HCT116 (cell line): ENCODE data around the gene ELOF1. TPM values are rescaled to one million over a fixed set of nuclear protein-coding genes. Genes with fewer than 3 reads are reported as not detected.
A peak's percentile ranks its signal among the peaks of the same experiment; 100 is the strongest.

Experiments
- ATAC-seq: fragments of 200-7000 bp; cut with Tn5 transposase; 2 replicates; pipeline ENCODE4 v1.9.1; 2020; ENCODE audit warnings: mild to moderate bottlenecking, moderate library complexity
- Bru-seq: library from RNA; stranded (reverse); fragments of 400-500 nt; gene quantifications from one replicate; lab custom pipeline; 2021; lab: Mats Ljungman, UMichigan
- BruChase-seq, 2 experiments: library from RNA; stranded (reverse); fragments of 400-500 nt; gene quantifications; one replicate each; lab custom pipeline; 2021; lab: Mats Ljungman, UMichigan
- BruUV-seq: library from RNA; stranded (reverse); fragments of 400-500 nt; replicated peaks from 2 replicates; lab custom pipeline; 2021; lab: Mats Ljungman, UMichigan
- CTCF ChIA-PET: fragments of 300-600 bp; sonication (Branson Sonifier 250); formaldehyde crosslinking; loops from one replicate; lab custom pipeline; 2021; ENCODE audit warnings: antibody characterized with exemption; lab: Charles Lee
- POLR2A ChIA-PET: fragments of 300-600, 350-600 bp; sonication (Branson Sonifier 250); formaldehyde crosslinking; loops from one replicate; lab custom pipeline; 2021; ENCODE audit warnings: antibody characterized with exemption; lab: Charles Lee
- RAD21 ChIA-PET, 2 experiments: fragments of 300-600 bp; sonication (Branson Sonifier 250); formaldehyde crosslinking; loops; one replicate each; lab custom pipeline; 2023; ENCODE audit warnings: low total read pairs in 2 of 2; ENCODE audit not compliant: uncharacterized antibody in 2 of 2, unreplicated experiment in 2 of 2, low non-redundant PET in 1 of 2; lab: Charles Lee
- DNase-seq: peaks from one replicate; pipeline ENCODE4 v3.0.0-alpha.2; 2010; ENCODE audit warnings: low read depth, low spot score
- H2AFZ ChIP-seq: fragments of 200-600 bp; shearing (Covaris generic), sonication (generic); 2 replicates; pipeline ENCODE4 v1.6.1; 2017; ENCODE audit warnings: low read depth, mixed run types, mixed read lengths, antibody characterized with exemption, low read length; ENCODE audit not compliant: poor library complexity, severe bottlenecking
- H3K27ac ChIP-seq: 2 replicates; pipeline ENCODE4 v1.5.1; 2012; ENCODE audit warnings: low read depth, low read length
- H3K27me3 ChIP-seq: fragments of 200-600 bp; sonication (generic); 2 replicates; pipeline ENCODE4 v1.6.1; 2016; ENCODE audit warnings: mixed run types, low read length, mixed read lengths; ENCODE audit not compliant: insufficient read depth
- H3K36me3 ChIP-seq, 2 experiments: fragments of 200-500 bp in 1 of 2; fragments of 200-600 bp in 1 of 2; sonication (Bioruptor generic) in 1 of 2; sonication (generic) in 1 of 2; 2 replicates each; pipeline versions ENCODE4 v1.5.1 to v1.6.1; 2014 to 2016; ENCODE audit warnings: low read length in 2 of 2, inconsistent platforms in 1 of 2, mixed read lengths in 1 of 2, mixed run types in 1 of 2; ENCODE audit not compliant: insufficient read depth in 2 of 2, control insufficient read depth in 1 of 2
- H3K4me1 ChIP-seq, 2 experiments: fragments of 200-600 bp in 1 of 2; sonication (generic) in 1 of 2; 2 replicates each; pipeline versions ENCODE4 v1.5.1 to v1.6.1; 2012 to 2017; ENCODE audit warnings: low read length in 2 of 2, inconsistent platforms in 1 of 2, mild to moderate bottlenecking in 1 of 2, mixed read lengths in 1 of 2, mixed run types in 1 of 2, moderate library complexity in 1 of 2; ENCODE audit not compliant: insufficient read depth in 2 of 2, control insufficient read depth in 1 of 2
- H3K4me2 ChIP-seq: fragments of 200-600 bp; sonication (generic); 2 replicates; pipeline ENCODE4 v1.6.1; 2017; ENCODE audit warnings: mixed run types, low read length, mixed read lengths
- H3K4me3 ChIP-seq, 2 experiments: fragments of 200-600 bp in 1 of 2; sonication (generic) in 1 of 2; replicated peaks in 1 of 2; 2 replicates each; pipeline ENCODE4 v1.5.1; 2011 to 2016; ENCODE audit warnings: low read length in 2 of 2, control low read depth in 1 of 2, low read depth in 1 of 2, mild to moderate bottlenecking in 1 of 2, mixed read lengths in 1 of 2, mixed run types in 1 of 2
- H3K79me2 ChIP-seq: fragments of 200-600 bp; sonication (generic); 2 replicates; pipeline ENCODE4 v1.6.1; 2017; ENCODE audit warnings: mild to moderate bottlenecking, mixed run types, low read length, moderate library complexity, mixed read lengths; ENCODE audit not compliant: insufficient read depth
- H3K9ac ChIP-seq: fragments of 200-600 bp; sonication (generic); 2 replicates; pipeline ENCODE4 v1.6.1; 2016; ENCODE audit warnings: low read length, mixed read lengths
- H3K9me2 ChIP-seq: fragments of 200-600 bp; sonication (generic), shearing (Covaris generic); 2 replicates; pipeline ENCODE4 v1.6.1; 2017; ENCODE audit warnings: mixed run types, mild to moderate bottlenecking, moderate library complexity; ENCODE audit not compliant: insufficient read depth
- H3K9me3 ChIP-seq, 2 experiments: fragments of 200-500 bp in 1 of 2; fragments of 200-600 bp in 1 of 2; sonication (Bioruptor generic) in 1 of 2; sonication (generic) in 1 of 2; 2 replicates each; pipeline ENCODE4 v1.6.1; 2014 to 2017; ENCODE audit warnings: low read length in 2 of 2, mixed read lengths in 2 of 2, inconsistent platforms in 1 of 2, low read depth in 1 of 2, mild to moderate bottlenecking in 1 of 2, mixed run types in 1 of 2, moderate library complexity in 1 of 2; ENCODE audit not compliant: control insufficient read depth in 1 of 2, insufficient read depth in 1 of 2
- H4K20me1 ChIP-seq: fragments of 200-600 bp; sonication (generic), shearing (Covaris generic); 2 replicates; pipeline ENCODE4 v1.6.1; 2017; ENCODE audit warnings: mixed run types, mild to moderate bottlenecking, moderate library complexity; ENCODE audit not compliant: insufficient read depth
- ATF3 ChIP-seq: IDR thresholded peaks from 2 replicates; pipeline ENCODE4 v1.6.1; 2012
- CEBPB ChIP-seq: IDR thresholded peaks from 2 replicates; pipeline ENCODE4 v1.6.1; 2012; ENCODE audit warnings: low read depth
- CTCF ChIP-seq, 3 experiments: fragments of 200-600 bp in 1 of 3; sonication (generic) in 1 of 3; IDR thresholded peaks in 2 of 3; conservative IDR thresholded peaks in 1 of 3; 2 replicates each; pipeline ENCODE4 v1.5.1; 2012 to 2017; ENCODE audit warnings: low read depth in 2 of 3, low read length in 2 of 3, antibody characterized with exemption in 1 of 3, borderline replicate concordance in 1 of 3, control low read depth in 1 of 3, mild to moderate bottlenecking in 1 of 3, mixed read lengths in 1 of 3, mixed run types in 1 of 3, moderate library complexity in 1 of 3; ENCODE audit not compliant: insufficient read depth in 1 of 3
- EGR1 ChIP-seq: IDR thresholded peaks from 2 replicates; pipeline ENCODE4 v1.6.1; 2012; ENCODE audit warnings: low read depth
- EZH2 ChIP-seq: fragments of 200-600 bp; sonication (generic); IDR thresholded peaks from 2 replicates; pipeline ENCODE4 v1.6.1; 2017; ENCODE audit warnings: antibody characterized with exemption, mixed run types
- EZH2phosphoT487 ChIP-seq: fragments of 200-600 bp; IDR thresholded peaks from 2 replicates; pipeline ENCODE4 v1.6.1; 2018; ENCODE audit warnings: antibody characterized with exemption, borderline replicate concordance
- FOSL1 ChIP-seq: IDR thresholded peaks from 2 replicates; pipeline ENCODE4 v1.6.1; 2012; ENCODE audit warnings: low read depth
- POLR2A ChIP-seq: IDR thresholded peaks from 2 replicates; pipeline ENCODE4 v1.7.0; 2011; ENCODE audit warnings: borderline replicate concordance; ENCODE audit not compliant: insufficient read depth, insufficient read length; ENCODE audit errors: extremely low read depth
- RAD21 ChIP-seq: IDR thresholded peaks from 2 replicates; pipeline ENCODE4 v1.6.1; 2012; ENCODE audit warnings: low read depth, mild to moderate bottlenecking
- SIN3A ChIP-seq: IDR thresholded peaks from 2 replicates; pipeline ENCODE4 v1.6.1; 2012; ENCODE audit warnings: low read depth
- SRF ChIP-seq: IDR thresholded peaks from 2 replicates; pipeline ENCODE4 v1.6.1; 2012; ENCODE audit warnings: low read depth
- TCF7L2 ChIP-seq: IDR thresholded peaks from 2 replicates; pipeline ENCODE4 v1.7.0; 2011; ENCODE audit warnings: borderline replicate concordance, inconsistent platforms; ENCODE audit not compliant: insufficient read depth, insufficient read length; ENCODE audit errors: extremely low read depth
- YY1 ChIP-seq: IDR thresholded peaks from 2 replicates; pipeline ENCODE4 v1.6.1; 2011; ENCODE audit warnings: low read length, low read depth, moderate library complexity, mild to moderate bottlenecking; ENCODE audit not compliant: insufficient replicate concordance; ENCODE audit errors: extremely low read depth
- ZNF274 ChIP-seq: fragments of 200-500 bp; sonication (Bioruptor generic); IDR thresholded peaks from 2 replicates; pipeline ENCODE4 v1.6.1; 2014; ENCODE audit warnings: mild to moderate bottlenecking, low read depth, low read length, inconsistent platforms
- intact Hi-C: fragments of 100-400 bp; cut with micrococcal nuclease; formaldehyde crosslinking; loops from 2 replicates; pipeline ENCODE4 v1.10.0; 2022
- long read RNA-seq: library from polyadenylated mRNA; unstranded; transcript quantifications from one replicate; pipeline ENCODE4 v2.0.0, GENCODE V29; 2021; ENCODE audit not compliant: unreplicated experiment
- polyA plus RNA-seq: library from polyadenylated mRNA; unstranded; fragments of >200 nt; gene quantifications from 2 replicates; pipeline ENCODE4 v1.2.1, GENCODE V29; 2012; ENCODE audit warnings: missing spikeins
- total RNA-seq: library from RNA; stranded (reverse); gene quantifications from one replicate; pipeline ENCODE4 v1.2.1, GENCODE V29; 2021; ENCODE audit not compliant: unreplicated experiment
- TF ChIP-seq, protein P1 (sequence below): IDR thresholded peaks from 2 replicates; pipeline ENCODE4 v1.6.1; 2012
- TF ChIP-seq, protein P2 (sequence below): IDR thresholded peaks from 2 replicates; pipeline ENCODE4 v1.6.1; 2011; ENCODE audit warnings: mild to moderate bottlenecking, low read length, moderate library complexity; ENCODE audit not compliant: insufficient replicate concordance; ENCODE audit errors: extremely low read depth

ELOF1 gene
- total RNA-seq, result 74.5 TPM
- 49.0 and 58.0 TPM in 2 replicates for polyA plus RNA-seq
- percentile 69 among the genes with signal in this experiment for Bru-seq, nascent RNA
- percentile 83 among the genes with signal in this experiment for BruChase-seq, experiment 1, labeled RNA remaining after a 6-hour chase
- percentile 84 among the genes with signal in this experiment for BruChase-seq, experiment 2, labeled RNA remaining after a 2-hour chase
- long read RNA-seq, transcript ELOF1-201 (4 exons, 1,019 nt), result major isoform, 23 of 33 reads
- long read RNA-seq, partial matches to known transcripts, result 2 of 33 reads
- long read RNA-seq, other reads (novel, unspliced or antisense), result 8 of 33 reads

DNA sequence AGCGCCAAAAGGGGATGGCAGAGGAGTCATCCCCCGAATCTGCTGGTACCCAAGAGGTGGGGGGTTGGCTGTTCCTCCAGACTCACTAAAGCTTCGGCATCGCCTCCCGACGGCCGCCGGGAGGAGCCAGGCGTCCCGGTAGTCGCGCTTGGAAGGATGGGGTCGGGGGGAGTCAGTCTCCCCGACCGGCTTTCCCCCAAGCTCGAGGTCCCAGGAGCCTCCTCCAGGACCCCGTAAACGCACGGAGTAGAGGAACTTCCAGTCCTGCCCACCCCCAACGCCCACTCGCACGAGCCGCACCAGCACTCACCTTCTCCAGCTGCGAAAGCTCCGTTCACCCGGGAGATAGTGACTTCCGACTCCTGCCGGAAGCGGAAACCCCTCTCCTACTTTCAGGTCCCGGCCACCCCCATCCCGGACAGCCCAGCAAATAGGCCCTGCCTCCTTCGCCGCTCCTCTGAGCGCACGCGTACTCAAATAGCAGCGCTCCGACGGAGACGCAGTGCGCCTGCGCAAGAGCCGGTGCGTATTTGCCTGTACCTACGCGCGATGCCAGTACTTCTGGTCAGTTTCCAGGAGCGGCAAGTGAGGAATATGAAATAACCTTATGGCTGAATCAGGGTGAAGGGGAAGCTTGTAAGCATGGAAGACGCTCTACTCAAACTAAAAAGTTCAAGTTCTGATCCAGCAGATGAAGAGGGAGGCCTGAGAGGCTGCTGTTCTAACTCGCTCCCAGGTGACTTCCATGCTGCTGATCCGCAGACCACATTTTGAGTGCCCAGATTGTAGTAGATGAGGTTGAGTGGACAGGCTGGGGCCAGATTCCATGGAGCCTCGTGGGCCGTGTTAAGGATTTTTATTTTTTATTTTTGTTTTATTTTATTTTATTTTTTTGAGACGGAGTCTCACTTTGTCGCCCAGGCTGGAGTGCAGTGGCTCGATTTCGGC, at the start of gene ELOF1:
Gene ELOF1, minus strand, starts transcription at position 350 of the 948 bp plus-strand sequence. CDS start 4,883 bp downstream, outside the sequence.
- Histone ChIP-seq H3K9me3 (no peaks in the 10 kb centered on the region), H4K20me1 (no peaks in the 10 kb centered on the region), H3K79me2 (peaks cover 49% of the 10 kb centered on the region), H3K9me2 (no peaks in the 10 kb centered on the region), H3K4me2 (peak within 1 kb of the TSS; percentile 84), H3K9ac (peak within 1 kb of the TSS; percentile 78), H3K27ac (peak within 1 kb of the TSS; percentile 57), H3K4me3 (peak within 1 kb of the TSS; percentile 85 to 94), H3K4me1 (peaks cover 0 to 17% of the 10 kb centered on the region in 2 experiments; a peak in 2 of 4 replicates), H3K27me3 (no peaks in the 10 kb centered on the region), H2AFZ (peak within 1 kb of the TSS; percentile 85), H3K36me3 (peaks cover 5 to 15% of the 10 kb centered on the region in 2 experiments; a peak in 2 of 4 replicates)
- ChIA-PET RAD21 (interaction anchor here in 1 of 2 experiments (0.7 kb wide), 1 partner anchor 8 kb away, joined by 4 read pairs; no protein-coding TSS in a partner anchor), CTCF (interaction anchor here (0.7 to 1.9 kb wide), 7 partner anchors 12 to 124 kb away, joined by 3 to 8 read pairs (median 4); partner anchors contain the start of genes ECSIT, ODAD3 and PRKCSH), POLR2A (interaction anchor here (0.9 to 1.3 kb wide), 9 partner anchors 10 to 181 kb away, joined by 3 to 9 read pairs (median 3); partner anchors contain the start of genes ECSIT and RGL3)
- intact Hi-C loops, result loop anchor here (5.0 kb wide), 1 partner anchor 428 kb away; no protein-coding TSS in a partner anchor
- BruUV-seq, result TSS peak; percentile 95
- peak; percentile 97 for DNase-seq
- peak; percentile 94 for ATAC-seq
- TF ChIP-seq SIN3A (peak; percentile 85), EZH2 (no peak), SRF (no peak), RAD21 (no peak), CEBPB (no peak), CTCF (IDR thresholded peaks at IDR 0.05 in 2 of 3, conservative IDR thresholded peaks at IDR 0.05 in 1 of 3; ENCODE audit: borderline replicate concordance in 1 of 3, insufficient read depth in 1 of 3, low read depth in 2 of 3, low read length in 2 of 3) (peak in 2 of 3 experiments; percentile 7 to 28; a peak in 1 of 6 replicates), YY1 (no peak), POLR2A (peak; percentile 92), ZNF274 (no peak), ATF3 (no peak), EZH2phosphoT487 (no peak), EGR1 (peak; percentile 81), TCF7L2 (peak; percentile 28), FOSL1 (no peak)
- TF ChIP-seq, protein P1, sequence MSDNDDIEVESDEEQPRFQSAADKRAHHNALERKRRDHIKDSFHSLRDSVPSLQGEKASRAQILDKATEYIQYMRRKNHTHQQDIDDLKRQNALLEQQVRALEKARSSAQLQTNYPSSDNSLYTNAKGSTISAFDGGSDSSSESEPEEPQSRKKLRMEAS, result peak; percentile 43; the same call in 1 of the 2 replicates
- TF ChIP-seq, protein P2, sequence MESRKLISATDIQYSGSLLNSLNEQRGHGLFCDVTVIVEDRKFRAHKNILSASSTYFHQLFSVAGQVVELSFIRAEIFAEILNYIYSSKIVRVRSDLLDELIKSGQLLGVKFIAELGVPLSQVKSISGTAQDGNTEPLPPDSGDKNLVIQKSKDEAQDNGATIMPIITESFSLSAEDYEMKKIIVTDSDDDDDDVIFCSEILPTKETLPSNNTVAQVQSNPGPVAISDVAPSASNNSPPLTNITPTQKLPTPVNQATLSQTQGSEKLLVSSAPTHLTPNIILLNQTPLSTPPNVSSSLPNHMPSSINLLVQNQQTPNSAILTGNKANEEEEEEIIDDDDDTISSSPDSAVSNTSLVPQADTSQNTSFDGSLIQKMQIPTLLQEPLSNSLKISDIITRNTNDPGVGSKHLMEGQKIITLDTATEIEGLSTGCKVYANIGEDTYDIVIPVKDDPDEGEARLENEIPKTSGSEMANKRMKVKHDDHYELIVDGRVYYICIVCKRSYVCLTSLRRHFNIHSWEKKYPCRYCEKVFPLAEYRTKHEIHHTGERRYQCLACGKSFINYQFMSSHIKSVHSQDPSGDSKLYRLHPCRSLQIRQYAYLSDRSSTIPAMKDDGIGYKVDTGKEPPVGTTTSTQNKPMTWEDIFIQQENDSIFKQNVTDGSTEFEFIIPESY, result no peak
